Fibroblast of skin of back (primary cell): Measurements from ENCODE around the gene TGIF2LY. TPM values are rescaled to one million over a fixed set of nuclear protein-coding genes. Genes with fewer than 3 reads are reported as not detected.
"Not testable (repeated sequence)": the region's sequence is repeated elsewhere in the genome, so short reads cannot be mapped to it uniquely, and the experiment has no call there.

ENCODE experiments used
- DNase-seq: peaks from one replicate; pipeline ENCODE4 v3.0.0-alpha.2; 2013
- polyA plus RNA-seq, 2 experiments: library from polyadenylated mRNA; unstranded; fragments of 120-200 nt; gene quantifications; one replicate each; pipeline ENCODE4 v1.2.1, GENCODE V29; 2013; ENCODE audit not compliant: insufficient read length in 2 of 2

Gene TGIF2LY
- polyA plus RNA-seq (2013, experiment 1 of 2; ENCODE audit: insufficient read length) = not detected
- not detected for polyA plus RNA-seq (2013, experiment 2 of 2; ENCODE audit: insufficient read length)

- not testable (repeated sequence) for DNase-seq
Observed at GRCh38 chrY:3578767-3579166, at the start of gene TGIF2LY. Gene TGIF2LY, plus strand, starts transcription at chrY:3579067. Its CDS starts 178 bp downstream, at chrY:3579245.
